HepG2 (cell line): ENCODE measurements around the gene THOP1. TPM values are rescaled to one million over a fixed set of nuclear protein-coding genes. Genes with fewer than 3 reads are reported as not detected.

Experiments used
- ARNT2 ChIP-seq: sonication (generic); formaldehyde crosslinking; IDR thresholded peaks from 2 replicates; pipeline ENCODE4 v1.8.0; 2022; ENCODE audit warnings: mild to moderate bottlenecking, low read depth, missing genetic modification reagents, moderate library complexity
- BRD4 ChIP-seq: sonication (generic); formaldehyde crosslinking; IDR thresholded peaks from 2 replicates; pipeline ENCODE4 v1.4.0; 2020; ENCODE audit warnings: missing genetic modification reagents
- CEBPG ChIP-seq: IDR thresholded peaks from 2 replicates; pipeline ENCODE4 v1.6.1; 2016
- DMAP1 ChIP-seq: IDR thresholded peaks from 2 replicates; pipeline ENCODE4 v1.6.1; 2016
- HOXA3 ChIP-seq: sonication (generic); formaldehyde crosslinking; IDR thresholded peaks from 2 replicates; pipeline ENCODE4 v1.5.0; 2020; ENCODE audit warnings: missing genetic modification reagents
- NCOA1 ChIP-seq: sonication (generic); formaldehyde crosslinking; IDR thresholded peaks from 2 replicates; pipeline ENCODE4 v1.9.0; 2021; ENCODE audit warnings: missing genetic modification reagents
- POLR2G ChIP-seq: fragments of 200-400 bp; formaldehyde crosslinking; IDR thresholded peaks from 2 replicates; pipeline ENCODE4 v1.6.1; 2018; ENCODE audit warnings: mild to moderate bottlenecking, low read depth, low read length, moderate library complexity
- SOX5 ChIP-seq: IDR thresholded peaks from 2 replicates; pipeline ENCODE4 v1.6.1; 2016; ENCODE audit warnings: borderline replicate concordance
- TGIF2 ChIP-seq: IDR thresholded peaks from 2 replicates; pipeline ENCODE4 v1.6.1; 2016; ENCODE audit warnings: control low read depth, missing compliant biosample characterization
- ZFP37 ChIP-seq: sonication (generic); formaldehyde crosslinking; IDR thresholded peaks from 2 replicates; pipeline ENCODE4 v1.4.0; 2020; ENCODE audit warnings: missing genetic modification reagents, borderline replicate concordance
- ZNF260 ChIP-seq: sonication (generic); formaldehyde crosslinking; IDR thresholded peaks from 2 replicates; pipeline ENCODE4 v1.4.0; 2020; ENCODE audit warnings: missing genetic modification reagents, low read depth, mild to moderate bottlenecking, borderline replicate concordance
- ZNF326 ChIP-seq: sonication (generic); formaldehyde crosslinking; IDR thresholded peaks from 2 replicates; pipeline ENCODE4 v1.4.0; 2020; ENCODE audit warnings: missing genetic modification reagents, borderline replicate concordance
- ZNF550 ChIP-seq: sonication (generic); formaldehyde crosslinking; IDR thresholded peaks from 2 replicates; pipeline ENCODE4 v1.4.0; 2020; ENCODE audit warnings: mild to moderate bottlenecking, missing genetic modification reagents, borderline replicate concordance
- polyA plus RNA-seq, 8 experiments: library from polyadenylated mRNA; depleted of rRNA in 3 of 8; stranded (reverse) in 7 of 8; unstranded in 1 of 8; fragments of >200 nt; fragmentation: Illumina TruSeq in 4 of 8; extraction: Trizol in 4 of 8; gene quantifications; 2 replicates each; pipeline versions ENCODE4 v1.2.1 to v1.2.3, GENCODE V29; 2011 to 2016; ENCODE audit warnings: low read depth in 4 of 8, missing spikeins in 1 of 8, mixed read lengths in 1 of 8; ENCODE audit not compliant: insufficient read depth in 1 of 8
- total RNA-seq, 5 experiments: library from RNA; depleted of rRNA; stranded (reverse); fragments of >200 nt; fragmentation: Illumina TruSeq; extraction: Trizol; gene quantifications; 2 replicates each; pipeline ENCODE4 v1.2.3, GENCODE V29; 2016; ENCODE audit warnings: low read depth in 1 of 5
- TF ChIP-seq, protein P1 (sequence below), 2 experiments: sonication (generic) in 1 of 2; formaldehyde crosslinking in 1 of 2; IDR thresholded peaks; 2 replicates each; pipeline versions ENCODE4 v1.4.0 to v1.6.1; 2018 to 2020; ENCODE audit warnings: missing genetic modification reagents in 2 of 2, borderline replicate concordance in 1 of 2, low read depth in 1 of 2, mild to moderate bottlenecking in 1 of 2, missing biosample characterization in 1 of 2
- TF ChIP-seq, protein P2 (sequence below): sonication (generic); formaldehyde crosslinking; IDR thresholded peaks from 2 replicates; pipeline ENCODE4 v1.4.0; 2020; ENCODE audit warnings: missing genetic modification reagents
- TF ChIP-seq, protein P3 (sequence below): sonication (generic); formaldehyde crosslinking; IDR thresholded peaks from 2 replicates; pipeline ENCODE4 v1.4.0; 2020; ENCODE audit warnings: mild to moderate bottlenecking, missing genetic modification reagents
- TF ChIP-seq, protein P4 (sequence below), 2 experiments: sonication (generic) in 1 of 2; formaldehyde crosslinking in 1 of 2; IDR thresholded peaks; 2 replicates each; pipeline versions ENCODE4 v1.5.1 to v1.6.1; 2011 to 2020; ENCODE audit warnings: borderline replicate concordance in 1 of 2, low read depth in 1 of 2, low read length in 1 of 2, mild to moderate bottlenecking in 1 of 2, missing genetic modification reagents in 1 of 2, moderate library complexity in 1 of 2
- TF ChIP-seq, protein P5 (sequence below): sonication (generic); formaldehyde crosslinking; IDR thresholded peaks from 2 replicates; pipeline ENCODE4 v1.4.0; 2020; ENCODE audit warnings: mild to moderate bottlenecking, missing genetic modification reagents
- TF ChIP-seq, protein P6 (sequence below): sonication (generic); formaldehyde crosslinking; IDR thresholded peaks from 2 replicates; pipeline ENCODE4 v1.5.0; 2020; ENCODE audit warnings: missing genetic modification reagents, mild to moderate bottlenecking, borderline replicate concordance

The THOP1 gene
- total and polyA plus RNA-seq, 2 of the 13 experiments (the other 11 are each of a cell fraction or from before 2014, with no cell fraction given) = 74.4 to 116 TPM

DNA sequence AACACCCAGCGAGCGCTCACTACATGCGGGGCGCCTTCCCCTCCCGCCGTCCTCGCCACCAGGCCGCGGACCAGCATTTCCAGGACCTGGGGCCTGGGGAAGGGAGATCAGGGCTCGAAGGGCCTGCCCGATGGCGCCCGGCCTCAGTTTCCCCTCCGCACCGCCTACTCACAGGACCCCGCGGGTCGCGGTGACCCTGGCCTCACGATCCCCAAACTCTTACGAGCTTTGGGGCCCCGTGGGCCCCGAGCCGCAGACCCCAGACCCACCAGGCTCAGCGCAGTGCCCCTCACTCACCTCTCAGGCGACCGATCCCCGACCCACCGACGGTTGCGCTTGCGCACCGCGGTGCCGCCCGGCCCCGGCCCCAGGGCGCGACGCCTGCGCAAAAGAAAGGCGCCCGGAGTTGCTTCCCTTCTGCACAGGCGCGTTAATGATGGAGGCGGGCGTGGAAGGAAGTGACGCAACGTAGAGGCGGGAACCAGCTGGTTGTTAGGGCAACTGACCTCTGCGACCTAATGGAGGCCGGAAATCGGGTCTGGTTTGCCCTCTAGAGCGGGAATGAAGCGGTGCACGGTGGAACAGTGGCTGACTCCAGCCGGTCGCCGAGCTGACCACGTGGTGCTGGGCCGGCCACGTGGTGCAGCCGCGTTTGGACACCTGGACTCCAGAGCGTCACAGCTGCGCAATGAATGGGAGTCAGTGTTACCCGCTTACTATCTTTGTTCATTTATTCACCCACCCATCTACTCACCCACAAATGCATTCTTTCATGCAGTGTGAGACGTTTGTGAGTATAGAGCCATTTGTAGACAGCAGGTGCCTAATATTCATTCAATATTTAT lies 2.1 kb upstream of the THOP1 start, which contains the start of gene SGTA (continued):
- TF ChIP-seq, protein P1, sequence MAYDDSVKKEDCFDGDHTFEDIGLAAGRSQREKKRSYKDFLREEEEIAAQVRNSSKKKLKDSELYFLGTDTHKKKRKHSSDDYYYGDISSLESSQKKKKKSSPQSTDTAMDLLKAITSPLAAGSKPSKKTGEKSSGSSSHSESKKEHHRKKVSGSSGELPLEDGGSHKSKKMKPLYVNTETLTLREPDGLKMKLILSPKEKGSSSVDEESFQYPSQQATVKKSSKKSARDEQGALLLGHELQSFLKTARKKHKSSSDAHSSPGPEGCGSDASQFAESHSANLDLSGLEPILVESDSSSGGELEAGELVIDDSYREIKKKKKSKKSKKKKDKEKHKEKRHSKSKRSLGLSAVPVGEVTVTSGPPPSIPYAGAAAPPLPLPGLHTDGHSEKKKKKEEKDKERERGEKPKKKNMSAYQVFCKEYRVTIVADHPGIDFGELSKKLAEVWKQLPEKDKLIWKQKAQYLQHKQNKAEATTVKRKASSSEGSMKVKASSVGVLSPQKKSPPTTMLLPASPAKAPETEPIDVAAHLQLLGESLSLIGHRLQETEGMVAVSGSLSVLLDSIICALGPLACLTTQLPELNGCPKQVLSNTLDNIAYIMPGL (CRISPR knock-in tag; IDR thresholded peaks at IDR 0.05; ENCODE audit: borderline replicate concordance in 1 of 2, low read depth in 1 of 2) = peak; percentile 47 to 78; a peak in 2 of 4 replicates
- TF ChIP-seq, protein P2, sequence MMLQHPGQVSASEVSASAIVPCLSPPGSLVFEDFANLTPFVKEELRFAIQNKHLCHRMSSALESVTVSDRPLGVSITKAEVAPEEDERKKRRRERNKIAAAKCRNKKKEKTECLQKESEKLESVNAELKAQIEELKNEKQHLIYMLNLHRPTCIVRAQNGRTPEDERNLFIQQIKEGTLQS = 0 out of 2 replicates have a peak, but pooled peaks have one; percentile 42
- TF ChIP-seq BRD4 (CRISPR knock-in tag) (peak; percentile 76; the same call in 1 of the 2 replicates), DMAP1 (CRISPR knock-in tag) (peak; percentile 99), ZNF326 (CRISPR knock-in tag) (no peak), POLR2G (peak; percentile 79), ZNF550 (no peak), CEBPG (CRISPR knock-in tag) (peak; percentile 90), ZNF260 (CRISPR knock-in tag) (no peak), SOX5 (CRISPR knock-in tag) (peak; percentile 82), TGIF2 (peak; percentile 98), NCOA1 (CRISPR knock-in tag) (no peak), ARNT2 (CRISPR knock-in tag) (peak; percentile 97), ZFP37 (CRISPR knock-in tag) (peak; percentile 99), HOXA3 (peak; percentile 98)
- TF ChIP-seq, protein P3, sequence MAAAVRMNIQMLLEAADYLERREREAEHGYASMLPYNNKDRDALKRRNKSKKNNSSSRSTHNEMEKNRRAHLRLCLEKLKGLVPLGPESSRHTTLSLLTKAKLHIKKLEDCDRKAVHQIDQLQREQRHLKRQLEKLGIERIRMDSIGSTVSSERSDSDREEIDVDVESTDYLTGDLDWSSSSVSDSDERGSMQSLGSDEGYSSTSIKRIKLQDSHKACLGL (CRISPR knock-in tag) = peak; percentile 98
- TF ChIP-seq, protein P4, sequence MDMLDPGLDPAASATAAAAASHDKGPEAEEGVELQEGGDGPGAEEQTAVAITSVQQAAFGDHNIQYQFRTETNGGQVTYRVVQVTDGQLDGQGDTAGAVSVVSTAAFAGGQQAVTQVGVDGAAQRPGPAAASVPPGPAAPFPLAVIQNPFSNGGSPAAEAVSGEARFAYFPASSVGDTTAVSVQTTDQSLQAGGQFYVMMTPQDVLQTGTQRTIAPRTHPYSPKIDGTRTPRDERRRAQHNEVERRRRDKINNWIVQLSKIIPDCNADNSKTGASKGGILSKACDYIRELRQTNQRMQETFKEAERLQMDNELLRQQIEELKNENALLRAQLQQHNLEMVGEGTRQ (IDR thresholded peaks at IDR 0.05; ENCODE audit: low read depth, low read length) = peak; percentile 100
- TF ChIP-seq, protein P4 (CRISPR knock-in tag; IDR thresholded peaks at IDR 0.05; ENCODE audit: borderline replicate concordance) = peak; percentile 99
- TF ChIP-seq, protein P5, sequence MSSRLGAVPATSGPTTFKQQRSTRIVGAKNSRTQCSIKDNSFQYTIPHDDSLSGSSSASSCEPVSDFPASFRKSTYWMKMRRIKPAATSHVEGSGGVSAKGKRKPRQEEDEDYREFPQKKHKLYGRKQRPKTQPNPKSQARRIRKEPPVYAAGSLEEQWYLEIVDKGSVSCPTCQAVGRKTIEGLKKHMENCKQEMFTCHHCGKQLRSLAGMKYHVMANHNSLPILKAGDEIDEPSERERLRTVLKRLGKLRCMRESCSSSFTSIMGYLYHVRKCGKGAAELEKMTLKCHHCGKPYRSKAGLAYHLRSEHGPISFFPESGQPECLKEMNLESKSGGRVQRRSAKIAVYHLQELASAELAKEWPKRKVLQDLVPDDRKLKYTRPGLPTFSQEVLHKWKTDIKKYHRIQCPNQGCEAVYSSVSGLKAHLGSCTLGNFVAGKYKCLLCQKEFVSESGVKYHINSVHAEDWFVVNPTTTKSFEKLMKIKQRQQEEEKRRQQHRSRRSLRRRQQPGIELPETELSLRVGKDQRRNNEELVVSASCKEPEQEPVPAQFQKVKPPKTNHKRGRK = no peak
- TF ChIP-seq, protein P6, sequence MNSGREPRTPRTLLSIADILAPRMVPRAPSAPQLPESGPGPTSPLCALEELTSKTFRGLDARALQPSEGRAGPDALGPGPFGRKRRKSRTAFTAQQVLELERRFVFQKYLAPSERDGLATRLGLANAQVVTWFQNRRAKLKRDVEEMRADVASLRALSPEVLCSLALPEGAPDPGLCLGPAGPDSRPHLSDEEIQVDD (CRISPR knock-in tag) = peak; percentile 91; the same call in 1 of the 2 replicates
